GM19023 (cell line): ENCODE results near the gene AIRE.
"Not testable (repeated sequence)": the region's sequence is repeated elsewhere in the genome, so short reads cannot be mapped to it uniquely, and the experiment has no call there.

ENCODE experiments used
- ATAC-seq: cut with Tn5 transposase; IDR thresholded peaks from one replicate; pipeline ENCODE4 v1.9.1; 2021; ENCODE audit warnings: mild to moderate bottlenecking, moderate library complexity; ENCODE audit not compliant: unreplicated experiment

The AIRE gene

DNA sequence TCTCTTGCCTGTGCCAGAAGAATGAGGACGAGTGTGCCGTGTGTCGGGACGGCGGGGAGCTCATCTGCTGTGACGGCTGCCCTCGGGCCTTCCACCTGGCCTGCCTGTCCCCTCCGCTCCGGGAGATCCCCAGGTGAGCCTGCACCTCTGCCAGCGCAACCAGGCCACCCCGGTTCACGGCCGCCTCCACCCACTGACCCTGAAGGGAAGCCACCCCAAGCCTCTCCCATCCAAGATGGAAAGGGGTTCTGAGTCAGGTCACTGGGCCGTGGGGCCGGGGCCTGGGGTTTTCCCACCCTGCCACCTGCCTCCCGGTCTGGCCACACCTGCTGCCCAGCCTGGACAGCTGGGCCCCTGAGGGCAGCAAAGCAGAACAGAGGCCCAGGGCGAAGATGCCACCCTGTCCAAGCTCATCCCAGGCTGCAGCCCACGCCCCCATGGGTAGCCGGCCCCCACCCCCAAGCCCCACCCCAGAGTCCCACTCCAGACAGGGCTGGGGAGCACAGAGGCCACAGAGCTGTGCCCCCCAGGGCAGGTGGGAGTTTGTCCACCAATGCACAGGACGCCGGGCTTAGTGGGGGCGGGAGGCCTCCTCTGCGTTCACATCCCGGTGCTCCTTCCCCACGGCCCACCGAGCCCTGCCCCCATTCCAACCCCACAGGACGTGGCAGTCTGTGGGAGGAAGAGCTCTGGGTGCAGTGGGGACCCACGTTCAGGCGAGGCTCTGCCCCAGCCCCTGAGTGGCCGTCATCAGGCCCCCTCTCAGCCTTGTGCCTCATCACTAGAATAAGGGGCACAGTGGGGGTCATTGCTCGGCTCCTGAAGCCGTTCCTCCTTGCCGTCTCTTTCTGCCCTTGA, 5.6 kb downstream of the AIRE start:
- no peak for ATAC-seq

- ATAC-seq: no peak
Measured at GRCh38 chr21:44291936-44292811, 6.5 kb downstream of the AIRE start.

DNA sequence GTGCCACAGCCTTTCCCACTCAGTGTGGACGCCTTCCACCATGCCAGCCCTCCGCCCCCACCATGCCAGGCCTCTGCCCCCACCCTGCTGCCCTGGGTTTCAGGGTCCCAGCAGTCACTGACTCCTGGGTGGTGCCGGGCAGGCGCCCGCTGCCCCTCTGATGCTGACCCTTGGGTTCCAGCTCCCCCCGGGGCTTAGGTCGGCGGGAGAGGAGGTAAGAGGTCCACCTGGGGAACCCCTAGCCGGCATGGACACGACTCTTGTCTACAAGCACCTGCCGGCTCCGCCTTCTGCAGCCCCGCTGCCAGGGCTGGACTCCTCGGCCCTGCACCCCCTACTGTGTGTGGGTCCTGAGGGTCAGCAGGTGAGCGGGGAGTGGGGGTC, 7.1 kb downstream of the AIRE start:
- no peak for ATAC-seq

DNA sequence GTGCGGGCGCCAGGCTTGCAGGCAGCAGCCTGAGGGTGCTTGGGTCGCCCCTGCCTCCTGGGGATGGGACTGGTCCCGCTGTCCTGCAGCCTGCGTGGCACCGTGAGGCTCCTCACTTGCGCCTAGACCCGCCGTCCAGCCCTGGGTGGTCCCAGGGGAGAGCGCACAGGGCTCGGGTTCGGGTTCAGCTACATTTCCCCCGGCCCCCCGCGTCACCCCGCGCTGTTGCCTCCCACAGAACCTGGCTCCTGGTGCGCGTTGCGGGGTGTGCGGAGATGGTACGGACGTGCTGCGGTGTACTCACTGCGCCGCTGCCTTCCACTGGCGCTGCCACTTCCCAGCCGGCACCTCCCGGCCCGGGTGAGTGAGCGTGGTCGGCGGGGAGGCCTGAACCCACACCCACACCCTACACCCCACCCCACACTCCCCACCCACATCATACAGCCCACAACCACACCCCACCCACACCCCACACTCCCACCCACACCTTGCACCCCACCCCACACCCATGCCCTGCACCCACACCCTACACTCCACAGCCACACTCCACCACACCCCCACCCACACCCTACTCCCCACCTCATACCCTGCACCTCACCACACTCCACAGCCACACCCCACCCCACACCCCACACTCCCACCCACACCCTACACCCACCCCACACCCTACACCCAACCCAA, 8.0 kb downstream of the AIRE start:
- ATAC-seq: no peak

DNA sequence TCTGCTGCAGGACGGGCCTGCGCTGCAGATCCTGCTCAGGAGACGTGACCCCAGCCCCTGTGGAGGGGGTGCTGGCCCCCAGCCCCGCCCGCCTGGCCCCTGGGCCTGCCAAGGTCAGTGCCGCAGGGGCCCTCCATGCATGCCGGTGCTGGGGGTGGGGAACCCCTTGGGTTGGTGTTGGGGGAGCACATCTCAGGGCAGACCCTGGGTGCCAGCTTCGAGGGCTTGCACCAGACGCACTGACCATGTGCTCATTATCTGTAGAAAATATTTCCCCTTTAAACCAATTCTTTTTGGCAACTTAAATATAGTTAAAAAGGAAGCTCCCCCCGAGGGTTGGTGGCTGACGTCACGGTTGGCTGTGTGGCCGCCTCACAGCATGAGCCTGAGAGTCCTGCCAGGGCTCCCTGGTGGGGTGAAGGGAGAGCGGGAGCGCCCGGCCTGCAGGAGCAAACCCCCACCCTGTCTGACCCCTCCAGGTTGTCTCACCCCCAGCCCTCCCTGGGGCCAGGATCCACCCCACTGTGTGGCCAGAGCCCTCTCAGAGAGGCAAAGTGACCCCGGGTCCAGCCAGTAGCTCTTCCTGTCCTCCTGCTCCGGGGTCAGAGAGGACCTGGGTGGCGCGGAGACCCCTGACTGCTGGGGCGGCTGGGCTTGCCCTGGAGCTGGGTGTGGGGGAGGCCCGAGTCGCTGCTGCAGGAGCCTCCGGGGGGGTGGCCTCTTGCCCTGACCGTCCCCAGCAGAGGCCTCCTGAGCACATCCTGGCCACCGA, 8.9 kb downstream of the AIRE start:
- no peak for ATAC-seq

DNA sequence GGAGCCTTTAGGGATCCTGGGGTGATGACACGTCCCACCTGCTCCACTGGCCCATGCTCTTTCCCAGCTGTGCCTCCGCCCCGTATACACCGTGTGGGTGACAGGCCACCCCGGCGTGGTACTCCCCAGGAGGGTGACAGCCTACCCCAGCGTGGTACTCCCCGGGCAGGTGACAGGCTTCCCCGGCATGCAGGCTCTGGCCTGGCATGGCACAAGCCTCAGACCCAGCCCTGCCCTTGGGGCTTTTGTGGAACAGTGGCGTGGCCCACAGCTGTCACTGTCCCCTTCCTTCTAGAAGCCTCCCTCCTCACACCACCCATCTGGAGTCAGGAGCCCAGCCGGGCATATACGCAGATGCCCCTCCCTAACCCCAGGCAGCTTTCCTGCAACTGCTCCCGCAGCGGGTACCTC, 9.5 kb downstream of the AIRE start:
- ATAC-seq: no peak

GRCh38 chr21:44295646-44296045, 10.0 kb downstream of the AIRE start:
- no peak for ATAC-seq

GRCh38 chr21:44296103-44296519, 10.4 kb downstream of the AIRE start:
- no peak for ATAC-seq

GRCh38 chr21:44296916-44297315, 11.2 kb downstream of the AIRE start:
- ATAC-seq: no peak

GRCh38 chr21:44297525-44298290, 12.0 kb downstream of the AIRE start:
- no peak for ATAC-seq

GRCh38 chr21:44298301-44298700, 12.6 kb downstream of the AIRE start:
- ATAC-seq: no peak

DNA sequence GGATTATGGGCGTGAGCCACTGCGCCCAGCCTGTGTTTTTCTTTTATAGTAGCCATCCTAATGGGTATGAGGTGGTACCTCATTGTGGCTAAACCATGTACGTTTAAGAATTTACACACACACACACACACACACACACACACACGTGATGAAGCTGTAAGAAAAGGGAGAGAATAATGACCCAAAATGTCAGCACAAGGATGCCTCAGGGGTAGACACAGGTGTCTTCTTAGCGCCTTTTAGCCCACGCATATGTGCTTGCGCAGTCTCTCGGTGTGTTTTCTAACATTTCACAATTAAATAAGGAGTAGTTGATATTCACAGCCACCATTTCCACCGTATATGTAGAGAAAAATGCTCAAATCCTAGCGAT, 13.4 kb downstream of the AIRE start:
- no peak for ATAC-seq

DNA sequence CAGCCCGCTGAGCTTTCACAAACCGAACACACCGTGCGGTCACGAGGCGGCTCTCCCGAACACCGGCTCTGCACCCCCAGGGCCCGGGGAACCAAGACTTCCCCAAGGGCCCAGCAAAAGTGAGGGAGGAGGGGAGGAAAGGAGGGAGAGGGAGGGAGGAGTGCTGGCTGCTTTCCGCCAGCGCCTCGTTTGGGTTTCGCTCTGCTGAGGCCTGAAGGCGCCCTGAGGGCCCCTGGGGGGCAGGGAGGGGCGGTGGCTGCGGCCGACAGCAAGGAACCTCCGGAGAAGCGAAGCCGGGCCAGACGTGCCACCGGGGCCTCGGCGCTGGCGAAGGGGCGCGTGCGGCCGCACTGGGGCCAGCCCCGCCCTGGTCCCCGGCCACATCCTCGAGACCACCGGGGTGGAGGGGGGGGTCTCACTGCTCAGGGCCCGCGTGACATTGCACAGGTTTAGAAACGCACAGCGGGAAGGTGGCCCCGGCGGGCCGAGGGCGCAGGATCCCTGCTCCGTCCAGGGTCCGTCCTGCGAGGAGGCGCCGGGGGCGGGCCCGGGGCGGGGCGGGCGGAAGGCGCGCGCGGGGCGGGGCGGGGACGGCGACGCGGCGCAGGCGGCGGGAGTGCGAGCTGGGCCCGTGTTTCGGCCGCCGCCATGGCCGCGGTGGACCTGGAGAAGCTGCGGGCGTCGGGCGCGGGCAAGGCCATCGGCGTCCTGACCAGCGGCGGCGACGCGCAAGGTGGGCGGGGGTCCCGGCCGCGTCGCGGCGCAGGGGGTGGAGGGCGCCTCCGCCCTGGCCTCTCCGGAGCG, 14.0 kb downstream of the AIRE start, which contains the start of gene PFKL:
TSS of gene PFKL (plus strand) at position 596 of the 804 bp plus-strand sequence. CDS start at position 649, 53 bp downstream.
- ATAC-seq: peak; percentile 49

DNA sequence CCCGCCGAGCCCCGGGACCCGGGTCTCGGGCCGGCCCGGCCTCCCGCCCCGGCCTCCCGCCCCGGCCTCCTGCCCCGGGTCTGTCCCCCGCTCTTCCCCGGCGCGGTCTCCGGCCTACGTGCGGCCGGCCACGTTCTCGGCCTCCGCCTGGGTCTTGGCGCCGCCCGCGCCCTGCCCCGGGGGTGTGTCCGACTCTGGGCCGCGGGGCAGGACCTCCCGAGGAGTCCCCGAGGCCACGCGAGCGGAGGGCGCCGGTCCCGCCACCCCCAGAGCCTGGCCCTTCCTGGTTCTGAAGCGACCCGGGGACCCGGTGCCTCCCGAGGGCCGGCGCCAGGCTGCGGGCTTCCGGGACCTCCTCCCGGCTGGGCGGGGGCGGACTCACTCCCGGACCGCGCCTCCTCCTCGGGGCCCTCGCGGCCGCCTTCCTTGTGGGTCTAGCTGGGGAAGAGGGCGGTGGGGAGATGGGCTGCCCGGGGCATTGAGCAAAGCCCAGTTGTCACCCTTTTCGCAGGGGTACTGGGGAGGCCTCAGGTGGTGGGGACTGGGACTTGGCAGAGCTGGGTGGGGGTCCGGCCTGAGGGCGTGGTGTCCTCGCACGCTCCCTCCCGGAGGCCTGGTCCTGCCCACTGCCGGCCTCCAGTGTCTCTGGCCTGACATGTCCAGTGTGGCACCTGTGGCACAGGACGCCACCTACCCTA, 14.7 kb downstream of the AIRE start:
- ATAC-seq: peak; percentile 35

DNA sequence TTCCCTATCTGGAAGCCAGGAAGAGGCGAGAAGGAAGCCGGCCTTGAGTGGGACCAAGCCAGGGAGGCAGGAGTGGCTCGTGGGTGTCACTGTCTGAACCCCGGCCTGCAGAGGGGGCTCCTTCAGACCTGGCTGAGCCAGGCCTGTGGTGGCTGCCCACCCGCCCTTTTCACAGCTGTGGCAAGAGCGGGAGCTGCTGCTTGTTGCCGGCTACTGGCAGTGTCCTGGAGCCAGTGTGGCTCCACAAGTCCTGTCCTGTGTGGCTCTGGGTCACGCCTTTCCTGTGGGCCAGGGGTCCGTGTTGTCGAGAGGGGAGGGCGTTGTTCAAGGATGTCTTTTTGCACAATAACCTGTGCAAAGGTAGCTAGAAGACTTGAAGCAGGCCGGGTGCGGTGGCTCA, 15.5 kb downstream of the AIRE start:
- no peak for ATAC-seq

- no peak for ATAC-seq
Measured at GRCh38 chr21:44301961-44302406, 16.3 kb downstream of the AIRE start.

DNA sequence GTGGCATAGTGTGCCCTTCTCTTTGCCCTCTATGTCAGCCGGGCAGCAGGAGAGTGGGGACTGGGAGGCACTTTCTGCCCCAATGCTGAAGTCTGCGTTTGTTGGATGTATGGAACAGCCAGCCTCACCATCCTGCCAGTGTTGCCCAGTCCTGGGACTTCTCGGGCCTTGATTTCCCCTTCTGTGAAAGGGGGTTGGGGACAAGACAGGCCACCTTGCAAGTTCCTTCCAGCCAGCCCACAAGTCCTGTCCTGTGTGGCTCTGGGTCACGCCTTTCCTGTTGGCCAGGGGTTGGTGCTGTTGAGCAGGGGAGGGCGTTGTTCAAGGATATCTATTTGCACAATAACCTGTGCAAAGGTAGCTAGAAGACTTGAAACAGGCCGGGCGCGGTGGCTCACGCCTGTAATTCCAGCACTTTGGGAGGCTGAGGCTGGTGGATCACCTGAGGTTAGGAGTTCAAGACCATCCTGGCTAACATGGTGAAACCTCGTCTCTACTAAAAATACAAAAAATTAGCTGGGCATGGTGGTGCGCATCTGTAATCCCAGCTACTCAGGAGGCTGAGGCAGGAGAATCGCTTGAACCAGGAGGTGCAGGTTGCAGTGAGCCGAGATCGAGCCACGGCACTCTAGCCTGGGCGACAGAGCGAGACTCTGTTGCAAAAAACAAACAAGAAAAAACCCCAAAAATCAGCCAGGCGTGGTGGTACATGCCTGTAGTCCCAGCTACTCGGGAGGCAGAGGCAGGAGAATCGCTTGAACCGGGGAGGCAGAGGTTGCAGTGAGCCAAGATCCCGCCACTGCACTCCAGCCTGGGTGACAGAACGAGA, 17.1 kb downstream of the AIRE start:
- not testable (repeated sequence) for ATAC-seq
